ENCODE data around the gene PHF21A.
A peak's percentile ranks its signal among the peaks of the same experiment; 100 is the strongest.

PHF21A gene

GRCh38 chr11:45933131-45933831, 188.0 kb downstream of the PHF21A start:
- DNase-seq, result peak; percentile 34 to 73 (median 62)

- no peak for DNase-seq
These were observed 189.0 kb downstream of the PHF21A start for GRCh38 chr11:45932217-45932616.

DNA sequence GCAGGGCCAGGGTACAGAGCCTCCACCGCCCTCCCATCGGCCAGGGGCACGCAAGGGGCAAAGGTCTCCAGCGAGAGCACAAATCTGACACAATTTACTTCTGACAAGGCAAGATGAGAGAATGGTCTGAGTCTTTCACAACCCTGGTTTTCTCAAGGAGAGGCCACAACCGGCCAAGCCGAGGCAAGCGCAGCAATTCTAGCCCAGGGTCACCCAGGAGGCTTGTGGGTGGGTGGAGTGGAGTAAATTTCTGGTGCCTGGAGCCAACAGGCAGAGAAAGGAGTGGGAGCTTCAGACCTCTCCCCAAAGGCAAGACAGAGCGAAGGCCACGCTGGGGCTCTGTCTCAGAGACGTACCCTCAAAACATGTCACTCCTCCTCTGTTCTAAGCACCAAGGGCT, 189.5 kb downstream of the PHF21A start:
- DNase-seq, result peak in 1 of 4 experiments; percentile 20

- peak in 1 of 4 experiments; percentile 2 for DNase-seq
These were observed 190.2 kb downstream of the PHF21A start for GRCh38 chr11:45930951-45931570.

GRCh38 chr11:45930031-45930794, 191.0 kb downstream of the PHF21A start:
- peak in 1 of 4 experiments; percentile 26 for DNase-seq

DNA sequence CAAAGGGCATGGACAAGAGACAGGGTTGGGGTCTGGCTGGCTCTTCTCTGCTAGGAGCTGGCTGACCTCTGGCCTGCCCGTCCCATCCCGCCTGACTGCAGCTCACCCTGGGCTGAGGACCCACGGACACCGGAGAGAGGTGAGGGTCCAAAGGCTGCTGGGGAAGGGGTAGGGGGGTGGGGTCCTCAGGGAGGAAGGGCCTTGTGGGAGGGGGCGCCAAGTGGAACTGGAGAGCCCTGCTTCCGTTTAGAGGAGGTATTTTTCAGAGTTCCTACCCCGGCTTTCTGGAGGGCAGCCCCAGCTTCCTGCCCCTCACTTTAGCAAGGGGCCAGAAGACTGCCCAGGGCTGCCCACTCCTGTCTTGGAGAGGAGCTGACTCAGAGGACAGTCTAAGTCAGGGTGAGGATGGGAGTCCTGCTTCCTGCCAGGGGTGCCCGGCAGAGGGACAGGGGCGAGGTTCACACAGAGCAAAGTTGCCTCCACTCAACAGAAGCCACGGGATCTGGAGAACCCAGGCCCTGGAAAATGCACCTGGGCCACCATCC, 191.7 kb downstream of the PHF21A start:
- peak in 1 of 4 experiments; percentile 5 for DNase-seq

- no peak for DNase-seq
These were observed 192.6 kb downstream of the PHF21A start for GRCh38 chr11:45928535-45929215.

- DNase-seq, result no peak
These were observed 193.4 kb downstream of the PHF21A start for GRCh38 chr11:45927684-45928413.

DNA sequence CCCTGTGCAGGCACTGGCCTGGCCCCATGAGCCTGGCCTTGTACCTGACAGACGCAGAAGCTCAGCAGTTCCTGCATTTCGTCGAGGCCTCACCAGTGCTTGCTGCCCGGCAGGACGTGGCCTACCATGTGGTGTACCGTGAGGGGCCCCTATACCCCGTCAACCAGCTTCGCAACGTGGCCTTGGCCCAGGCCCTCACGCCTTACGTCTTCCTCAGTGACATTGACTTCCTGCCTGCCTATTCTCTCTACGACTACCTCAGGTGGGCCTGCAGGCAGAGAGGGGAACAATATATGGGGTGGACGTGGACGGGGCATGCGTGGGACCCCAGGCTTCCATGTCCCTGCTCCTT, 193.9 kb downstream of the PHF21A start:
- DNase-seq, result no peak

DNA sequence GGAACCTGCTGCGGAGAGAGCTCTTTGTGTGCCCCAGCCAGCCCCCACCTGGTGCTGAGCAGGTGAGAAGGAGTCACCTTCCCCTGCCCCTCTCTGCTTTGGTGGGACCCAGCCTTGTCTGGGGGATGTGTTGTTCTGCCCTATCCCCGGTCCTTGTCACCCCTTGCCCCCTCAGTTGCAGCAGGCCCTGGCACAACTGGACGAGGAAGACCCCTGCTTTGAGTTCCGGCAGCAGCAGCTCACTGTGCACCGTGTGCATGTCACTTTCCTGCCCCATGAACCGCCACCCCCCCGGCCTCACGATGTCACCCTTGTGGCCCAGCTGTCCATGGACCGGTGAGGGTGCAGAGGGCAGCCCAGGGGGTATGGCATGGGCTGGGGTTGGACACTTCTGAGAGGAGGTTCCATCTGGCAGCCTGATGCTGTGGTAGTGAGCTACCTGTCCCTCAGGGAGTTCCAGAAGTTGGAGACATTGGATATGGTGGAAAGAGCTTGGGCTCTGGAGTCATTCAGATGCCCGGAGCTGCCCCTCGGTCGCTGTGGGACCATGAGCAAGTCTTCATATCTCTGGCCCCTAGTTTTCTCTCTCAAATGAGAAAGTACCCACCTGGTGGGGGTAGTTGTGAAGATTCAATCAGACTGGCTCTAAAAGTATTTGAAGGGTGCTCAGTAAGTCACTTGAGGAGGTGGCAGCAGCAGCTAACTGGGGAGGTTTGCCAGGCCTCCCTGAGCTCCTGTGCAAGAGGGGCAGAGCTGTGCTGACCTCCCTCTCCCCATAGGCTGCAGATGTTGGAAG, 194.5 kb downstream of the PHF21A start:
- DNase-seq, result no peak

GRCh38 chr11:45926001-45926401, 195.3 kb downstream of the PHF21A start:
- DNase-seq, result no peak

DNA sequence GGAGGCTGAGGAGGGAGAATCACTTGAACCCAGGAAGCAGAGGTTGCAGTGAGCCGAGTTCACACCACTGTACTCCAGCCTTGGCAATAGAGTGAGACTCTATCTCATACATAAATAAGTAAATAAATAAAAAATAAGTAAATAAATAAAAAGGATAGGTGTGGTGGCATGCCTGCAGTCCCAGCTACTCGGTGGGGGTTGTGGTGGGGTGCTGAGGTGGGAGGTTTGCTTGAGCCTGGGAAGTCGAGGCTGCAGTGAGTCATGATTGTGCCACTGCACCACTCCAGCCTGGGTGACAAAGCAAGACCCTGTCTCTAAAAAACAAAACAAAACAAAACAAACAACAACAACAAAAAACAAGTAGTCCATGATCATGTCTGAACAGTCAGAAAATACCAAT, 195.7 kb downstream of the PHF21A start:
- no peak for DNase-seq

DNA sequence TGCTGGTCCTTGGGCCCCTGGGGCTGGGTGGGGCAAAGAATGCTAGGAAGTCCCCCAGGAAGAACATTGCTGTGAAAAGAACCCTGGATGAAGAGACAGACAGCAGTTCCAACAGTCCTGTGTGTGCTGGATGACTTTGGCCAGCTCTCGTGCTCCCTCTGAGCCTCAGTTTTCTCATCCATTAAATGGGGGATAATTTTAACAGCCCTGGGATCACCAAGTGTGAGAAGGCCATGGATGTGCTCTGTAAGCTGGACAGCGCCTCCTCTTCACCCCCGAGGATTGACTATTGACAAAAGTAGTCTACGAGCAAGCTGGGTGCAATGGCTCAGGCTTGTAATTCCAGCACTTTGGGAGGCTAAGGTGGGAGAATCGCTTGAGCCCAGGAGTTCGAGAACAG, 196.3 kb downstream of the PHF21A start:
- DNase-seq, result no peak

DNA sequence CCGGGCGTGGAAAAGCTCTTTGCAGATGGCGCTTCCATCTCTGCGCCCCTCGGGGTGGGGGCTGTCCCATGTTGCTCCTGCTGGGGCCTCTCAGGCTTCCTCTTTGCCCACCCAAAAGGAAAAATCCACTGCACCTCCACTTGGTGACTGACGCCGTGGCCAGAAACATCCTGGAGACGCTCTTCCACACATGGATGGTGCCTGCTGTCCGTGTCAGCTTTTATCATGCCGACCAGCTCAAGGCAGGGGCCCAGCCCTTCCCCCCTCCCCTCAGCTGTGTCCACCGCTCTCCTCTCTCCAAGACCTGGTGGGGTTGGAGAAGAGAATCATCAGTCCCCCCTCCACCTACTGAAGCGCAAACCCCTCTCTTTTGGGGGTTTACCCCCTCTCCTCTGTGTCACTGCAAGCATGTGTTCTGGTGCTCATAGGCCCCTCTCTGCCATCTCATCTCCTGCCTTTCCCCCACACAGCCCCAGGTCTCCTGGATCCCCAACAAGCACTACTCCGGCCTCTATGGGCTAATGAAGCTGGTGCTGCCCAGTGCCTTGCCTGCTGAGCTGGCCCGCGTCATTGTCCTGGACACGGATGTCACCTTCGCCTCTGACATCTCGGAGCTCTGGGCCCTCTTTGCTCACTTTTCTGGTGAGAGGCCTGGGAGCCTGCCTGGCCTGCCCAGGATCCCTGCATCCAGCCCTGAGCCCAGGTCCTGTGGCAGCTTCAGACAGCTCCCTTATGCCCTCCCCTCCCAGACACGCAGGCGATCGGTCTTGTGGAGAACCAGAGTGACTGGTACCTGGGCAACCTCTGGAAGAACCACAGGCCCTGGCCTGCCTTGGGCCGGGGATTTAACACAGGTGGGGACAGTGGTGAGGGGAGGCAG, 197.0 kb downstream of the PHF21A start:
- DNase-seq, result no peak

DNA sequence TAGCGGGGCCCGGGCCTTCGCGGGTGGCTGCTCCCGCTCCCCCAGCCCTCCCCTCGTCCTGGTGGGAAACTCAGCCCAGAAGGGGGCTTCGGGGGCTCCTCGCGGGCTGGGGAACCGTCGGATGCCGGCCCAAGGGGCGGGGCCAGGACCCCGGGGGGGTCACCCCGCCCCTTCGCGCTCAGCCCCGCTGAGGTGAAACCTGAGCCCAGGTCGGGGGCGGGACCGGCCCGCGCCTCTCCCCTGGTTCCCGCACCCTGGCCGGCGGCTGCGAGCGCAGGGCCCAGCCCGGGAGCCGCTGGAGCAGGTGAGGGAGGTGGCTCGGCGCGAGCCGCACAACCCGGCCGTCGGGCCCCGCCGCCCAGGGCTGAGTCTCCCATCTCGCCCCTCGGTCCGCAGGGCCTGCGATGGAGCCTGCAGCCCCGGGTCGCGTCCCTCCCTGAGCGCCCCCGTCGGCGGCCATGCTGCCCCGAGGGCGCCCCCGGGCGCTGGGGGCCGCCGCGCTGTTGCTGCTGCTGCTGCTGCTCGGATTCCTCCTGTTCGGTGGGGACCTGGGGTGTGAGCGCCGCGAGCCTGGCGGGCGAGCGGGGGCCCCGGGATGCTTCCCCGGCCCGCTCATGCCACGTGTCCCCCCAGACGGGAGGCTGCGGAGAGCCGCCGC, 198.7 kb downstream of the PHF21A start, which contains the start of gene LARGE2:
LARGE2 (plus strand) TSS at position 232 of the 658 bp plus-strand sequence; CDS start at position 459, 227 bp downstream.
- no peak for DNase-seq

DNA sequence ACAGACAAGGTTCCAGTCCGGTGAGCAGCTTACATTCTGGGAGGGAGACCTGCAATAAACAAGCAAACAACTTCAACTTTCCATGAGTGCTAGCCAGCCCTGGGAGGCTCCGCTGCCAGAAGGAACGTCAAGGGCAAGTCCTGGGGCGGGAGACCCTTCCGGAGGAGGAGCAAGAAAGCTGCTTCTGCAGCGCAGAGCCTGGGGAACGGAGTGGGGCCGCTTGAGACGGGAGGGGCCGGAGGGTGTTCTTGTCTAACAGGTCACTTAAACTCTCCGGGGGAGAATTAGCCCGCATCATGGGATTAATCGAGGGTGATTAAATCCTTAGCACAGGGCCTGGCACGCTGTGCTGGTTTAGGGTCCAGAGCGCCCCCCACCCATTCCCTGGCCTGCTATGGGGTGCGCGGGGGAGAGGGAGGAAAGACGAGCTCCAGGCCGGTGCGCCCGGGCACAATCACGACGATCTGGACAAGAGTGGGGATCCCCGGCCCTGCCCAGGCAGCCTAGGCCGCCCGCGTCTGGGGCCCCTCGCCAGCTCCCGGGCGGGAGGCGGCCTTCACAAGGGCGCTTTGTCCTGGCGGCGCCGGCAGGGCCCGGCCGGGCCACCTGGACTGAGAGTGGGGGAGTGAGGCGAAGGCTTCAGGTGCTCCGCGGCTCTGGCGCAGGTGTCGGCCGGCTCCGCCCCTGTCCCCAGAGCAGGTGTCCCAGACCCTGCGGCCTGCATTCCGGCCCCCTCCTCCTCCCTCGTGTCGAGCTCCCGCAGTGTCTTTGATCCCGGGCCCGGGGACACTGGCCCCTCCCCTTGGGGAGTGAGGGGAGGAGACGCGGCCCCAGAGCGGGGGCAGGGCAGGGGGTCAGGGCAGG, 199.5 kb downstream of the PHF21A start:
- no peak for DNase-seq

DNA sequence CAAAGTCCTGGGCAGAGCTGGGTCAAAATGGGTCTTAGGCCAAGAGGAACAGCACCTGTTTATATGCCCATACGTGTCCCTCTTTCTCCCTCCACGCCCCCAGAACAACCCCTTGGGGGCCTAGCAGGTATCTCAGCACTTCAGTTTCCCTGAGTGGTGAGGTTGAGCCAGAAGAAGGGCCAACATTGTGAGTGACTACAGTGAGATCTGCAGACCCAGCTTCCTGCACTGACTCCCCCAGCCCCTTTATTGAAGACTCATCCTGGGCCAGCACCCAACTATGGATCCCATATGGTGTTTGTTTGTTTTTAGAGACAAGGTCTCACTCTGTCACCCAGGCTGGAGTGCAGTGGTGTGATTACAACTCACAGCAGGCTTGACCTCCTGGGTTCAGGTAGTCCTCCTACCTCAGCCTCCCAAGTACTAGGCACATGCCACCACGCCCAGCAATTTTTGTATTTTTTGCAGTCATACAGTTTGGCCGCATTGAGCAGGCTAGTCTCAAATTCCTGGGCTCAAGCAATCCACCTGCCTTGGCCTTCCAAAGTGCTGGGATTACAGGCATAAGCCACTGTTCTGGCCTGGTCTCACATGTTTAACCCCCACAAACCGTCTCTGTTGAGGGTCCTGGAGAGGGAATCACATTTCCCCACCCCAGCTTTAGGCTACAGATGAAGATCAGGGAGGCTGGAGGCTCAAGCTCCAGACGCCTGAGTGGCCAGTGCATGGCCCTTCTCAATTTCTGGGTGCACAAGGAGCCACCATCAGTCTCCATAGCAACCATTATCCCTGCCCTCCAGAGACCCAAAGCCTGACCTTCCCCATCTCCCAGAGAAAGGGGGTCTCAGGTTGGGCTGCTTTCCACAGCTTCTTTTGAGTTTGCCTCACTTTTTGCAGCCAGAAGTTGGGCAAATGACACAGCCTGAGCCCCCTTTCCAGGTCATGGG, 200.4 kb downstream of the PHF21A start:
- DNase-seq, result no peak
